ENCODE data around the gene SOX5. TPM values are rescaled to one million over a fixed set of nuclear protein-coding genes. Genes with fewer than 3 reads are reported as not detected.

SOX5 gene
- total RNA-seq, 1 experiment from 2014 or later, result not detected

DNA sequence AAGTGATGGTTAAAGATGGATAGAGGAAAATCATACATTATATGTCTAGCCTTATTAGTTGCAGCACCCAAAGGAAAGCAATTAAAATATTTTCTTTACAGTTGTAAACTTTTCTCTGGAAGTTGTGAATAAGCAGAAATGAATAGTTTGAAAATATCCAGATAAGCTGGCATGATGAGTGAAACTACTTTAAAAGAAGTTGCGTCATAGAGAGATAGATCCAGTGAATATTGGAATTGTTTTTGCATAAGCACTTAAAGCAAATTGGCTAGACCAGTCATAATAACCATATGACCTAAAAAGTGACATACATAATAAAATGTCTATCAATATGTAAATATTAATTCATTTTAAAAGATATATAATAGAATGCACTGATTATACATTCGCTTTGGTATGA, 132.1 kb downstream of the SOX5 start:
- BruUV-seq (replicated peaks), result no TSS peak
- CTCF ChIA-PET, result no interaction called here

DNA sequence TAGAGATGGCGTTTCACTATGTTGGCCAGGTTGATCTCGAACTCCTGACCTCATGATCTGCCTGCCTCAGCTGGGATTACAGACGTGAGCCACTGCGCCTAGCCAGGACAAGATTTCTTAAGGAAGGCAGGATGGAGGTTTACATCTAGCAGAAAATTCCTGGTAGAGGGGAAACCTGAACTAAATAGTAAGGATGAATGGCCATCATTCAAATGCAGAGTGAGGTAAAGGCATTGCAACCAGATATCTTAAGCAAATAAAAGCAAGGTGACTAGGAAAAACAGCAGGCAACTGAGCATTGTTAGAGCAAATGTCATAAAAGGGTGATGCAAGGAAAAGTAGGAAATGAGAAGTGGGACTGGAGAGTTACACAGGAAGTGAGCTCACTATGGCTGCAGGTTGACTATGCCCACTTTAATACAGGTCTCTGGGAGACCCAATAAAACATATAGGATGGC, 133.0 kb downstream of the SOX5 start:
- no peaks in the 10 kb centered on the region for H3K4me1 Mint-ChIP-seq (ENCODE audit: low read depth, unreplicated experiment)
- TF ChIP-seq, protein P1, sequence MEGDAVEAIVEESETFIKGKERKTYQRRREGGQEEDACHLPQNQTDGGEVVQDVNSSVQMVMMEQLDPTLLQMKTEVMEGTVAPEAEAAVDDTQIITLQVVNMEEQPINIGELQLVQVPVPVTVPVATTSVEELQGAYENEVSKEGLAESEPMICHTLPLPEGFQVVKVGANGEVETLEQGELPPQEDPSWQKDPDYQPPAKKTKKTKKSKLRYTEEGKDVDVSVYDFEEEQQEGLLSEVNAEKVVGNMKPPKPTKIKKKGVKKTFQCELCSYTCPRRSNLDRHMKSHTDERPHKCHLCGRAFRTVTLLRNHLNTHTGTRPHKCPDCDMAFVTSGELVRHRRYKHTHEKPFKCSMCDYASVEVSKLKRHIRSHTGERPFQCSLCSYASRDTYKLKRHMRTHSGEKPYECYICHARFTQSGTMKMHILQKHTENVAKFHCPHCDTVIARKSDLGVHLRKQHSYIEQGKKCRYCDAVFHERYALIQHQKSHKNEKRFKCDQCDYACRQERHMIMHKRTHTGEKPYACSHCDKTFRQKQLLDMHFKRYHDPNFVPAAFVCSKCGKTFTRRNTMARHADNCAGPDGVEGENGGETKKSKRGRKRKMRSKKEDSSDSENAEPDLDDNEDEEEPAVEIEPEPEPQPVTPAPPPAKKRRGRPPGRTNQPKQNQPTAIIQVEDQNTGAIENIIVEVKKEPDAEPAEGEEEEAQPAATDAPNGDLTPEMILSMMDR (IDR thresholded peaks at IDR 0.05; ENCODE audit: unreplicated experiment), result no peak
- H3K9me3 Mint-ChIP-seq (ENCODE audit: low read depth, unreplicated experiment), result no peaks in the 10 kb centered on the region
- CTCF ChIA-PET, result no interaction called here
- intact Hi-C loops (cut with micrococcal nuclease; ENCODE audit: unreplicated experiment), result no loop called here
- no peak overlapping the region for H3K4me3 Mint-ChIP-seq (ENCODE audit: low read depth, unreplicated experiment)
- no peaks in the 10 kb centered on the region for H3K36me3 Mint-ChIP-seq (ENCODE audit: insufficient read depth, unreplicated experiment)
- BruUV-seq (replicated peaks), result no TSS peak
- DNase-seq, result no peak
- H3K27ac Mint-ChIP-seq (ENCODE audit: unreplicated experiment), result no peak overlapping the region
- H3K27me3 Mint-ChIP-seq (ENCODE audit: unreplicated experiment), result no peaks in the 10 kb centered on the region

More for the DNA sequence above, 132.1 kb downstream of the SOX5 start:
- Mint-ChIP-seq H3K4me3 (ENCODE audit: low read depth, unreplicated experiment) (no peak overlapping the region), H3K27me3 (ENCODE audit: unreplicated experiment) (no peaks in the 10 kb centered on the region), H3K27ac (ENCODE audit: unreplicated experiment) (no peak overlapping the region), H3K9me3 (ENCODE audit: low read depth, unreplicated experiment) (peaks cover 3% of the 10 kb centered on the region), H3K4me1 (ENCODE audit: low read depth, unreplicated experiment) (no peaks in the 10 kb centered on the region), H3K36me3 (ENCODE audit: insufficient read depth, unreplicated experiment) (no peaks in the 10 kb centered on the region)
- intact Hi-C loops (cut with micrococcal nuclease; ENCODE audit: unreplicated experiment), result no loop called here
- DNase-seq, result no peak
- TF ChIP-seq, protein P1 (IDR thresholded peaks at IDR 0.05; ENCODE audit: unreplicated experiment), result no peak

DNA sequence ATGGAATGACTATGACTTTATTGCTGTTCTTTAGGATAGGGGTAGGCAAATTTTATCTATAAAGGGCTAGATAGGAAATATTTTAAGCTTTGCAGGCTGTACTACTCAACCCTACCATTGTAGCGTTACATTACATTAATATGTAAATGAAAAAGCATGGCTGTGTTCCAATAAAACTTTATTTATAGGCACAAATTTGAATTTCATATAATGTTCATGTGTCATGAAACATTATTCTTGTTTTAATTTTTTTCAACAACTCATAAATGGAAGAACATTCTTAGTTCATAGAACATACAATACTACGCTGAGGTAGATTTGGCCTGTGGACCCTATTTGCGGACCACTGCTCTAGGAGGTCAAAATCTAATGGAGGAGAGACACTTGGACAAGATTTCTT, 133.7 kb downstream of the SOX5 start:
- CTCF ChIA-PET, result no interaction called here

DNA sequence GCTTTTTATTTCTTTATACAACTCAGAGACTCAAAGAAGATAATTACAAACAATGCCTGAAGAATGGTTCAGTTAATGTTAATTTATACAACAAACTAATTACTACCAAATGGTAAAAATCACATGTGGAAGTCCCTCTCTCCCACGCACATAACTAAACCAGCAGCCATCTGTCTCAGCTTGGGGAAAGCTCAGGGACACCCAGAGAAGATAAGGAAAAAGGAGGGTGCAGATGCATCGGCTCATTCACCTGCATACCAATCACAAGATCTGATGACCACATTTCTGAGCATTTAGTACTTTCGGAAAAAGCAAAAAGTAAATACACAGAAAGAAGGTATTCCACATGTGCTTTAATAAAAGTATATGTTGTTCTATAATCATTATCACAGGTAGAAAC, 136.3 kb downstream of the SOX5 start:
- no peak overlapping the region for H3K27ac Mint-ChIP-seq (ENCODE audit: unreplicated experiment)
- DNase-seq, result no peak
- CTCF ChIA-PET, result no interaction called here
- intact Hi-C loops (cut with micrococcal nuclease; ENCODE audit: unreplicated experiment), result no loop called here
- no peaks in the 10 kb centered on the region for H3K36me3 Mint-ChIP-seq (ENCODE audit: insufficient read depth, unreplicated experiment)
- no peaks in the 10 kb centered on the region for H3K27me3 Mint-ChIP-seq (ENCODE audit: unreplicated experiment)
- no peaks in the 10 kb centered on the region for H3K4me1 Mint-ChIP-seq (ENCODE audit: low read depth, unreplicated experiment)
- H3K4me3 Mint-ChIP-seq (ENCODE audit: low read depth, unreplicated experiment), result no peak overlapping the region
- no peaks in the 10 kb centered on the region for H3K9me3 Mint-ChIP-seq (ENCODE audit: low read depth, unreplicated experiment)
- TF ChIP-seq, protein P1 (IDR thresholded peaks at IDR 0.05; ENCODE audit: unreplicated experiment), result no peak
- BruUV-seq (replicated peaks), result no TSS peak

More for the DNA sequence above, 133.7 kb downstream of the SOX5 start:
- Mint-ChIP-seq H3K27ac (ENCODE audit: unreplicated experiment) (no peak overlapping the region), H3K4me1 (ENCODE audit: low read depth, unreplicated experiment) (no peaks in the 10 kb centered on the region), H3K27me3 (ENCODE audit: unreplicated experiment) (no peaks in the 10 kb centered on the region), H3K4me3 (ENCODE audit: low read depth, unreplicated experiment) (no peak overlapping the region), H3K9me3 (ENCODE audit: low read depth, unreplicated experiment) (no peaks in the 10 kb centered on the region), H3K36me3 (ENCODE audit: insufficient read depth, unreplicated experiment) (no peaks in the 10 kb centered on the region)
- BruUV-seq (replicated peaks), result no TSS peak
- intact Hi-C loops (cut with micrococcal nuclease; ENCODE audit: unreplicated experiment), result no loop called here
- TF ChIP-seq, protein P1 (IDR thresholded peaks at IDR 0.05; ENCODE audit: unreplicated experiment), result no peak
- no peak for DNase-seq
